GM21447 (cell line): Measurements from ENCODE around the gene MOCS1.
"Not testable (repeated sequence)": the region's sequence is repeated elsewhere in the genome, so short reads cannot be mapped to it uniquely, and the experiment has no call there.

Experiments used
- ATAC-seq: cut with Tn5 transposase; IDR thresholded peaks from one replicate; pipeline ENCODE4 v1.9.1; 2021; ENCODE audit not compliant: unreplicated experiment

The MOCS1 gene

GRCh38 chr6:39934131-39934757, at the start of gene MOCS1:
MOCS1 (minus strand) TSS chr6:39934462; CDS start chr6:39934417, 45 bp downstream.
- no peak for ATAC-seq

DNA sequence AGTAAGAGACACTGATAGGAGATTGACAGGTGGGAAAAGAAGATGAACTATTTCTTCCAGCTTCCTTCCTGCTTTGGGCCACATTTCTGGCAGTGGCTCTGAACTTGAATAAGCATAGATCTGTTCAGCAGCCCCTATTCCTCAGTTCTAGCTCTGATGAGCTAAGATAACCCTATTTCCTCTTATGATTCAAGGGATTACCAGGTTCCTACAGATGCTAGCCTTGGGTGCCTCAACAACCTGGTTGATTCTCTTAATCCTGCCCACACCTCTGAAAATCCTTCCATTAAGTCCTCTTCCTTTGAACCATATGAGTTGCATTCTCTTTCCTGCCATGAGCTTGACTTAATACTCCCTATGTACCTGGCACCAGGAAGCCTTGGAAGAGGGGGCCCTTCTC, 49.8 kb upstream of the MOCS1 start:
- no peak for ATAC-seq

DNA sequence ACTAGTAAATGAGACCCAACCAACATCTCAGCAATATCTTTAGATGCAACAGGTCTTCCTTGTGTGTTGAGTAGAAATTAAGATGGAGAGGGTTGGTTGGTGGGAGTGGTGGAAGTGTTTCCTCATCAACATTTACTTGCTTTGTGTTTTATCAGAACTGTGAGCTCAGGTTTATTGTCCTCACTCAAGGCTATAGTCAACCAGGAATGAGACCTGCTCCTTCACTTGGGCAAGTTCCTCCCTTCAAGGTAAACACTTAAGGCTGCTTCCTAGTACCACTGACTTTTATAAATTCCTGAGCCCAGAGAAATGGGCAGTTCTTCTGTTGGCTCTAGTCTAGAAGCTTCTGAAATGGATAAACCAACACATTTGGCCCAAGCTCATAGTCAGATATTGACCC, 48.9 kb upstream of the MOCS1 start:
- ATAC-seq: no peak

- ATAC-seq: no peak
These were observed 48.5 kb upstream of the MOCS1 start for GRCh38 chr6:39982720-39983119.

- ATAC-seq: no peak
These were observed 46.7 kb upstream of the MOCS1 start for GRCh38 chr6:39980839-39981580.

GRCh38 chr6:39979461-39980328, 45.4 kb upstream of the MOCS1 start:
- ATAC-seq: no peak

- no peak for ATAC-seq
These were observed 44.0 kb upstream of the MOCS1 start for GRCh38 chr6:39978240-39978639.

DNA sequence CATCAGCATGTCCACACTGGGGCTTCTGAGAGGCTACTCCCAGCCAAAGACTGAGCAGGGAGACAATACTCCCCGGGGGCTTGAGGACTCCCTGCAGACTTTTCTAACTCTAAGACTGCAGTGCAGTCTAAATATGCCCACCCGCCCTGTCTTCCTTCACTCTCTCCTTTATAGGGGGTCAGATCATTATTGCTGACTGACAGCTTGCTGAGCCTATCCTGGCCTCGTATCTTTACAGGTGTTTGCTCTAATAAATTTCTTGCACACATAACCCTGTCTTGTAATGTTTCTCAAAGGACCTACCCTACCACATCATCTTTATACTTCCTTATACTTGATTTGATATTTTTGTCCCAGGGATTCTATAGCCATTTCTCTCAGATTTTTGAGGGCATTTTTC, 39.4 kb upstream of the MOCS1 start:
- ATAC-seq: no peak

- not testable (repeated sequence) for ATAC-seq
These were observed 38.5 kb upstream of the MOCS1 start for GRCh38 chr6:39972717-39973116.

DNA sequence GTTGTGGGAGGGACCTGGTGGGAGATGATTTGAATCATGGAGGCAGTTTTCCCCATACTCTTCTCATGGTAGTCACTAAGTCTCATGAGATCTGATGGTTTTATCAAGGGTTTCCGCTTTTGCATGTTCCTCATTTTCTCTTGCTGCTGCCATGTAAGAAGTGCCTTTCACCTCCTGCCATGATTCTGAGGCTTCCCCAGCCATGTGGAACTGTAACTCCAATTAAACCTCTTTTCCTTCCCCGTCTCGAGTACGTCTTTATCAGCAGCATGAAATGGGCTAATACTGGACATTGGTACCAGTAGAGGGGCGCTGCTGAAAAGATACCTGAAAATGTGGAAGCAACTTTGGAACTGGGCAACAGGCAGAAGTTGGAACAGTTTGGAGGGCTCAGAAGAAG, 36.9 kb upstream of the MOCS1 start:
- not testable (repeated sequence) for ATAC-seq

DNA sequence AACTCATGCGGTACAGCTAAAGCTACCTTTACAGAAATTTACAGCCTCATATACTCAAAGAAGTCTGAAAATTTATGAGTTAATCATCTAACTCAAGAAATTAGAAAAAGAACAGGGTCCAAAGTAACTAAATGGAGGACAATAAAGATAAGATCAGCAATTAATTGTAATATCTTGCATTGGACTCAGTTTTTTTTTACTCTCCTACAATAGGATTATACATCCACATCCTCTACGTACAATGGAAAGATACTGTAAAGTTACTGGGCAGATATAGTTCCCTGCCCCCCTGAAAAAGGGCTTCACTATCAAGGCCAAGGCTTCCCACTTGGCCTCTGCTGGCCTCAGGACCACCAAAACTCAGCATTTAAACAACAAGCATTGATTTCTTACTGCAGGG, 31.5 kb upstream of the MOCS1 start:
- ATAC-seq: no peak

DNA sequence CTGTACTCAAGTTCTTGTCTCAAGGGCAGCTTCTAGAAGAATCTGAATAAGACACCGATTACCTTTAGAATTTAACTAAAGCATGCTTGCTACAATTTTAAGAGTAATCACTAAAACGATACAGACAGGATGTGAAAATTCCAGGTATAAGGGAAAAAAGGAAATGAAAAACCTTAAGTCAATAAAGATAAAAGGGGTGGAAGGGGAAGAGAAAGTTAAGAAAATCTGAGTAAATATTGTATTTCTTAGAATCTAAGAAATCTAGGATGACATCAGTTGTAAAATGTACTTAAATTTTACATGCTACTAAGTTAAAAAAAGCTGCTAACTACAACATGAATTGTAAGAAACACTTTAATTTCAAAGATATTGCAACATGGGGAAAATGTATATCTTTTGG, 30.3 kb upstream of the MOCS1 start:
- ATAC-seq: no peak

- no peak for ATAC-seq
These were observed 29.8 kb upstream of the MOCS1 start for GRCh38 chr6:39964094-39964493.

DNA sequence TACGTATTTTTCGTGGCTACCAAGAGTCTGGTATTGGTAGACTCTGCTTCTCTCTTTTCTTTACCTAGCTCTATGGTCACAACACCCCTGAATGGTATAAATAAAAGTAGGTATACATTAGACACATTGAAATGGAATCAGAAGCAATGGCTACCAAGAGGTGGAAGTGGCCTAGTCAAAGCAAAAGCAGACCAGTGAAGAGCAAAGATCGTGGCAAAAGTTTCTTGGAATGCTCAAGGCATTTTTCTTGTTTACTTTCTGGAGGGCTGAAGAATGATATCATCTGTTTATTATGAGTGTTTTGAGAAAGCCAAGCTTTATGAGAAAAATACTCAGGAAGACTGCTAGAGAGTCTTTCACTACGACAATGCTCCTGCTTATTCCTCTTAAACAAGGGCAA, 28.6 kb upstream of the MOCS1 start:
- no peak for ATAC-seq

DNA sequence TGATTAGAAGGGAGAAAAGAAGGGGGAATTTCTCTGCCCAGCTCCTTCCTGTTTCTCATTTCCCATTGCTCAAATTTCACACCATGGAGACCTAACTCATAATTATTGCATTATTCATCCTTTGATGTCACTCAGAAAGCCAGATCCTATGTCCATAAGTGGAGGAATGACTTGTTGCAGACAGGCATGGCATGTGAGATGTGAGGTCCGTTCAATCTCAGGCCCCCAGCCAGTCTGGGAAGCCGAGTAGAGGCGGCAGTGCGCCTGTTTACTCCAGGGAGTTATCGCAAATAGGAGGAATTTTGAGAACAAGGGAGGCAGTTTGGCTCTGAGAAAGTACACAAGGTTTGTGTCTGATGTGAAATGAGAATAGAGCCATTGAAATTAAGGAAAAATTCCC, 26.9 kb upstream of the MOCS1 start:
- no peak for ATAC-seq

- no peak for ATAC-seq
These were observed 24.7 kb upstream of the MOCS1 start for GRCh38 chr6:39958947-39959346.

- ATAC-seq: no peak
These were observed 22.7 kb upstream of the MOCS1 start for GRCh38 chr6:39956936-39957335.

GRCh38 chr6:39953076-39953618, 18.9 kb upstream of the MOCS1 start:
- no peak for ATAC-seq

DNA sequence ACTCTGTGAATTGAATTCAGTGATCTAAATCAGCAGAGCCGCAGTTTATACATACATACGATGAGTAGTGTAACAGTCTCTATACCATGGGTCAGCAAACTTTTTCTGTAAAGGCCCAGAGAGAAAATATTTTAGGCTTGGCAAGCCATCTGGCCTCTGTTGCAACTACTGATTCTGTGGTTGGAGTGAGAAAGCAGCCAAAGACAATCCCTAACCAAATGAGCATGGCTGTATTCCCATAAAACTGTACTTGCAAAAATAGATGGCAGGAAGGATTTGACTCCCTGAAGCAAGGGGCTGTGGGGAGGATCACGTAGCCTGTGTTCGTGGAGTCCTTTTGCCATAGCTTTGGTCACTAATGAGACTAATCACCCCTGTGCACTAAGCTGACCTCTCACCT, 17.9 kb upstream of the MOCS1 start:
- no peak for ATAC-seq

GRCh38 chr6:39951716-39952115, 17.5 kb upstream of the MOCS1 start:
- ATAC-seq: no peak

DNA sequence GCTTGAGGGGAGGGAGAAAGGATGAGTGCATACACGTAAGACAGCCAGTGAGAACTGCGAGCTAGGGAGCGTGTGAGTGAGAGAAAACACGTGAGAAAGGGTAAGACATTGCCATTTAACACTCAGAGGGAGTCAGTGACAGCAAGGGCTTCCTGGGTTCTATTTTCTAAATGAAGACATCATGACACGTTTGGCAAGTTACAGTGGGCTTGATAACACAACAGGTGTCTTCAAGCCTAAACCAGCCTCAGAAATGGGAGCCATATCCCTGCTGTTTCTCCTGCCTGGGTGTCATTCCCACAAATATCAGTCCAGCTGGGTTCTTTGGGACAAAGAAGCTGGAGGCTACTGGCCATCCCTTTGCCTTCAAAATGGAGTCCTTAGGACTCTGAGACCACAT, 16.9 kb upstream of the MOCS1 start:
- ATAC-seq: no peak
